ENCODE measurements around the gene ILDR1.

- TF ChIP-seq TAF1 (IDR thresholded peaks at IDR 0.05; ENCODE audit: borderline replicate concordance, low read depth, low read length) (no peak), POLR2AphosphoS5 (IDR thresholded peaks at IDR 0.05; ENCODE audit: low read depth, low read length) (no peak)
These were observed 78.6 kb downstream of the ILDR1 start for GRCh38 chr3:121943431-121943830.
